Right forelimb (tissue), 1 donor: ENCODE results near the gene SHLD1.

Experiments
- DNase-seq: peaks from one replicate; pipeline ENCODE4 v3.0.0-alpha.2; 2018

Gene SHLD1

DNA sequence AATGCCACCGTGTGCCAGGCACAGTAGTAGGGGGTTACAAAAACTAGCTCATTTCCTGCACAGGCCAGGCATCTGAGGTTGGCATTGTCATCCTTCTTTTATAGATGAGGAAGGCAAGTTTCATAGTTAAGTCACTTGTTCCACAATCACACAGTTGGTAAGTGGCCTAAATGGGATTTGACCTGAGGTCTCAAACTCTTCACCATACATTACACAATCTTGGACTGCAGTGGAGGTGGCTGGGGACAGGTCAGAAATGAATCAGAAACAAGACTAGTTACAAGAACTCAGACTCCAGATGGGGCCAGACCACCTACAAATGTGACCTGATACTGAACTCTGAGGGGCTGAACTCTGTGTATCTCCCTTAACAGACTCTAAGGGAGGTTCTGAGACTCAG is 150.7 kb downstream of the SHLD1 start:
- no peak for DNase-seq

DNA sequence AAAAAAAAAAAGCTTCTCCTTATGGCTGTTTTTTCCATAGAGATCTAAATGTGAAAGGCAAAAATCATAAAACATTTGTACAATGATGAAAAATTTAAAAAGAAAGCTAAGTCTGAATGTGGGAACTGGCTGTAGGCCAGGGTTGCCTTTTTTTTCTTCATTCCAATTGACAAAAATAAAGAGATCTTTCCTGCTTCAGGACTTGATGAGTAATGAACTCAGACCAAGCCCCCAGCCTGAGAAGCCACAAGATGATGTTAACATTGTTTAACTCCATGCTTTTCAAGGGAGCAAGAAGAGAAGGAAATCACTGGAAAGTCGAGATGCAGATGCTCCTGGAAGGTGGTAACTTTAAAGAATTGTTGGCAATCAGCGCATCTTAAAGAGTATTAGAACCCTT is 158.8 kb downstream of the SHLD1 start:
- no peak for DNase-seq

DNA sequence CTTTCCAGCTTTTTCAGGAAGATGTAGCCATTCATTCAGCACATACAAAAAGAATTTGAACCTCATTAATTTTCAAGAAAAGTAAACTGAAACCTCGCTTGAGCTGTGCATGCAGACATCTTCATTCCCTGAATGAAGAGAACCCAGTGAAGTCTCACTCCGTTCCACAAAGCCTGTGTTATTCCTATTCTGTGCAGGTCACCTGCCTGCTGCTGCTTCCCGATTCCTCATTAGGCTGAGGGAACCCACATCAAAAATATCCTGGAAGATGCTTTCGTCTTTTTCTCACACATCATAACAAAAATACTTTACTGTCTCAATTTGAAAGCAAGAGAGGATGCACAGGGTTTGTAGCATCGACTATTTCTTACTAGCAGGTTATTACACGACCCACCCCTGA is 160.0 kb downstream of the SHLD1 start:
- no peak for DNase-seq

DNA sequence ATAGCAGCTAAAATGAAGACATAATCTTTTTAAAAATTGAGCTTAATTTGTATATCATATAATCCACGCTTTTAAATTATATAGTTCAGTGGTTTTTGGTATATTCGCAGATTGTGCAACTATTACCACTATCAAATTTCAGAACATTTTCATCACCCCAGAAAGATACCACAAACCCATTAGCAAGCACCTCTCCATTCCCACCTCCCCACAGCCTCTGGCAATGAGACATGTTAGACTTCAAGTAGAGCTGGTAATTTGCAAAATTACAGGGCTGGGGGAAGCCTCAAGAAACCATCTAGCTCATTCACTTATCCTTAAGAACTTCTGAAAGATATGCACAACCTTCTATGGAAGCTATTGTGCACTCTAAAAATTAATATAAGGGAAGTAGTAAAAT is 163.0 kb downstream of the SHLD1 start:
- no peak for DNase-seq
